ENCODE results near the gene PRR33. TPM values are rescaled to one million over a fixed set of nuclear protein-coding genes. Genes with fewer than 3 reads are reported as not detected.

The PRR33 gene
- total and polyA plus RNA-seq, 9 of the 15 experiments (the other 6 are each of a cell fraction or from before 2014, with no cell fraction given): not detected

DNA sequence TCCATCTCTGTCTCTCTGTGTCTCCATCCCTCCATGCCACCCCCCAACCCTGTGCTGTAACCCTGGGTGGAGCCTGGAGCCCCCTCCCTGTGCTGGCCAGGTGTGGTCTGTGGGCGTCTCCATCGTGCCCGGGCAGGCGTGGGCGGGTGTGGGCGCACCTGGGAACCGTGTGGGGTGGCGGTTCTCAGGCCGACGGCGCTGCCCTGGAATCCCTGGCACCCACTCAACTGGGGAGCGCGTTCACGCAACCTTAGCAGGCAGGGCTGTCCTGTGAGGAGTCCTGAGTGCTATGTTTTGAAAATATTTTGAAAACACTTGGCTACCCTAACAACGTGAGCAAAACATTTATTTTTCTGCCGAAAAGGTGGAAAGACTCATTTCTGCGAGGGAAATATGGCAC is 32.5 kb upstream of the PRR33 start:
- 9% methylated on average over 17 of the region's 17 CpGs for WGBS (ENCODE audit: insufficient coverage, low coverage, missing lambda C conversion rate)
- Histone ChIP-seq H3K9me3 (replicated peaks; ENCODE audit: control insufficient read depth, insufficient read depth, low read depth, low read length) (no peaks in the 10 kb centered on the region), H3K9me1 (ENCODE audit: control insufficient read depth, insufficient read depth, low read length) (no peaks in the 10 kb centered on the region), H4K20me1 (replicated peaks; ENCODE audit: control insufficient read depth, insufficient read depth, low read length) (peaks cover 7% of the 10 kb centered on the region; the same call in 1 of the 2 replicates), H3K27me3 (ENCODE audit: control insufficient read depth in 2 of 2, insufficient read depth in 2 of 2, low read length in 2 of 2) (peaks cover 14 to 79% of the 10 kb centered on the region in 2 experiments; a peak in 4 of 5 replicates), H3K4me1 (replicated peaks in 1 of 2; ENCODE audit: control insufficient read depth in 2 of 2, insufficient read depth in 2 of 2, low read length in 2 of 2) (peaks cover 0 to 50% of the 10 kb centered on the region in 2 experiments; a peak in 2 of 5 replicates), H3K9ac (ENCODE audit: insufficient read depth in 1 of 2, low read depth in 2 of 2, low read length in 2 of 2) (no peak overlapping the region), H3K4me2 (ENCODE audit: insufficient read depth, low read length) (no peak overlapping the region), H3K4me3 (no peak overlapping the region), H3K27ac (ENCODE audit: extremely low read depth, low read depth, low read length) (no peak overlapping the region), H3K79me2 (ENCODE audit: control insufficient read depth, insufficient read depth, low read length) (no peaks in the 10 kb centered on the region), H3K36me3 (ENCODE audit: control insufficient read depth, insufficient read depth, low read length) (no peaks in the 10 kb centered on the region), H2AFZ (ENCODE audit: low read depth, low read length) (no peak overlapping the region)
- intact Hi-C loops (cut with micrococcal nuclease): no loop called here
- TF ChIP-seq CEBPG (CRISPR knock-in tag; IDR thresholded peaks at IDR 0.05) (no peak), CEBPG (tag; conservative IDR thresholded peaks at IDR 0.05 in 1 of 2, IDR thresholded peaks at IDR 0.05 in 1 of 2) (no peak), EGR1 (conservative IDR thresholded peaks at IDR 0.05) (peak; percentile 66)
- ATAC-seq (no peak), FAIRE-seq (no peak), DNase-seq (ENCODE audit: extremely low read depth in 1 of 4, low spot score in 3 of 4) (no peak)
- CTCF ChIA-PET (ENCODE audit: low intra/inter-chr PET ratio): no interaction called here
- in situ Hi-C loops (cut with MboI): no loop called here
- BruUV-seq (replicated peaks): no TSS peak
- POLR2A ChIA-PET: no interaction called here

DNA sequence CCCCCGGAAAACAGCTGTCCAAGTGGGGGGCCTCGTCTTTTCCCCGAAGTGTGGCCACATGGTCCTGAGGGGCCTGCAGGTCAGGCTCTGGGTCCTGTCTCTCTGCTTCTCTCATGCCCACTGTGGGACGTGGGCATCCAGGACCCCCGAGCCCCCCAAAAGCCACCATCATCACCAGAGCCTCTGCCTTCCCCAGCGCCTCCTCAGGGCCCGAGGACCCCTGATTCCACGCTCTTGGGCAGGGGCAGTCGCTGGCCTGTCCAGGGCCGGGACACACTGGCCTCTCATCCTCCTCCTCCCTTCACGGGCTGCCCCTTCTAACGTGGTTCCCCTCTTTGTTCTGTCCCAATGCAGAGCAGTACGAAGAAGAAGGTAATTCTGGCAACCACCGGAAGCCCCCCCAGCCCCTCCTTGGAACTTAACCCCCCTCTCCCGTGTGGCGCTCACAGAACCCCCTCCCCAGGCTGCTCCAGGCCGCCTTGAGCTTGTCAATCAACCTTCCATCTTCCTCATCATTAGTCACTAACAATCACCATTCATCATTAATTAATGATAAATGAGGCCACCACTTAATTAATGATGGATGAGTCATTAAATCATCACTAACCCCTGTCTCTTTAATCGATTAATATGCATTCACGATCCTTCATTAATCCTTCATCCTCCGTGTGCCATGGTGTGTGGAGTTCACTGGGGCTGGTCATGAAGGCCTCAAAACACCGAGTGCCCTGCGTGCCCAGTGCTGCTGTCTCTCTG is 31.7 kb upstream of the PRR33 start:
- Histone ChIP-seq H3K9ac (ENCODE audit: insufficient read depth in 1 of 2, low read depth in 2 of 2, low read length in 2 of 2) (no peak overlapping the region), H3K4me3 (no peak overlapping the region), H3K4me2 (ENCODE audit: insufficient read depth, low read length) (no peak overlapping the region), H3K27ac (ENCODE audit: extremely low read depth, low read depth, low read length) (no peak overlapping the region), H2AFZ (ENCODE audit: low read depth, low read length) (no peak overlapping the region), H4K20me1 (replicated peaks; ENCODE audit: control insufficient read depth, insufficient read depth, low read length) (peaks cover 7% of the 10 kb centered on the region; the same call in 1 of the 2 replicates), H3K9me3 (replicated peaks; ENCODE audit: control insufficient read depth, insufficient read depth, low read depth, low read length) (no peaks in the 10 kb centered on the region), H3K36me3 (ENCODE audit: control insufficient read depth, insufficient read depth, low read length) (no peaks in the 10 kb centered on the region), H3K4me1 (replicated peaks in 1 of 2; ENCODE audit: control insufficient read depth in 2 of 2, insufficient read depth in 2 of 2, low read length in 2 of 2) (peaks cover 0 to 49% of the 10 kb centered on the region in 2 experiments; a peak in 2 of 5 replicates), H3K79me2 (ENCODE audit: control insufficient read depth, insufficient read depth, low read length) (no peaks in the 10 kb centered on the region), H3K27me3 (ENCODE audit: control insufficient read depth in 2 of 2, insufficient read depth in 2 of 2, low read length in 2 of 2) (peaks cover 15 to 77% of the 10 kb centered on the region in 2 experiments; a peak in 4 of 5 replicates), H3K9me1 (ENCODE audit: control insufficient read depth, insufficient read depth, low read length) (no peaks in the 10 kb centered on the region)
- FAIRE-seq (no peak), DNase-seq (ENCODE audit: extremely low read depth in 1 of 4, low spot score in 3 of 4) (no peak), ATAC-seq (no peak)
- TF ChIP-seq ZNF717 (CRISPR knock-in tag; IDR thresholded peaks at IDR 0.05) (no peak), ZNF232 (CRISPR knock-in tag; IDR thresholded peaks at IDR 0.05) (0 out of 2 replicates have a peak, but pooled peaks have one; percentile 64), DACH1 (IDR thresholded peaks at IDR 0.05; ENCODE audit: partially characterized antibody) (peak; percentile 51), PHF8 (IDR thresholded peaks at IDR 0.05; ENCODE audit: borderline replicate concordance, low read length) (no peak)
- intact Hi-C loops (cut with micrococcal nuclease): no loop called here
- POLR2A ChIA-PET: no interaction called here
- BruUV-seq (replicated peaks): no TSS peak
- in situ Hi-C loops (cut with MboI): no loop called here
- CTCF ChIA-PET (ENCODE audit: low intra/inter-chr PET ratio): no interaction called here
- WGBS (ENCODE audit: insufficient coverage, low coverage, missing lambda C conversion rate): 3% methylated on average over 15 of the region's 22 CpGs

All from K562 (cell line).